ENCODE data around the gene NSDHL.
A peak's percentile ranks its signal among the peaks of the same experiment; 100 is the strongest.
"Not testable (repeated sequence)": the region's sequence is repeated elsewhere in the genome, so short reads cannot be mapped to it uniquely, and the experiment has no call there.

Gene NSDHL

DNA sequence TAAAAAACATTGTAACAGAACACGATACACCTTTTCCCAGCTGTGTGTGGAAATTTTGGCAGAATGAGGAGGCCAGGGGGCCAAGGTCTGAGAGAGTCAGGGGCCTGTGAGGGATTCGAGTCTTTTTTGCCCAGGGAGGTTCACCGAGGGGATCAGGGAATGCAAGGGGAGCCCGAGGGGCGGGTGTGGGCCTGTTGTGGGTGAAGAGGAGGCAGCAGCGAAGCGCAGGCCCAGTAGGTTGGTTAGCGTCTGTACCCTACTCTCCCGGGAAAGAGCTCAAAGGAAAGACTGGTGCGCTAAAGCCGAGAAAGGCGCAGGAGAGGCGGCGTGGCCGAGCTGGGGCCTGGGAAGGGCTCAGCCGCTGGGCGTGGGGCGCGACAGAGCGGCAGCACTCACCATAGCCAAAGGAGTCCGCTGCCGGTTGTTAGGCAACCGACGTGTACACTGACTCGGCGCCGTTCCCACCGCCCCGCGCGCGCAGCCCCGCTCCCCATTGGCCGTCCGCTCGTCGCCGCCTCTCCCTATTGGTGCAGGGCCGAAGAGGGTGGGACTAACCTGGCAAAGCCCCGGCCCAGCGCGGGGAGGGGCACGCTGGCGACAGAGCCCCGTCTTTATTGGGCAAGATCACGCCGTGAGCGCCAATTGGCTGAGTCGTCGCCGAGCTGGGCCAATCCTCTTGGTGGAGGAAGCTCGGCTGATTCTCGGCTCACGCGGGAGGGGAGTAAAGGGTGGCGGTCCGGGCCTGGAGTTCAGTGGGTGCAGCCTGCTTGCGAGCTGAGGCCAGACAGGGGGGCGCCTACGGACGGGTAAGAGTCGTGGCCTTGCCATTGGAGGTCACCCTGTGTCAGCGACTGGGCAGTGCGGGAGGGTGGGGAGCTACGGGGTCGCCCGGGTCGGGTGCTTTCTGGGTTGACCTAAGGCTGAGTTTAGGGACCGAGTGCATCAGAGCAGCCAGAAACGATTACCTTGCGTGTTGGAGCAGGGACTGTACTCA is at the start of gene NSDHL, which contains the start of gene CETN2:
Gene NSDHL (plus strand): TSS at position 752 of the 994 bp plus-strand sequence. CDS start 15,262 bp downstream, outside the sequence.
Gene CETN2 (minus strand): TSS at position 446 of the 994 bp plus-strand sequence. CDS start 47 bp downstream, at position 399.
- peak; percentile 87 for DNase-seq (ENCODE audit: low read depth)

DNA sequence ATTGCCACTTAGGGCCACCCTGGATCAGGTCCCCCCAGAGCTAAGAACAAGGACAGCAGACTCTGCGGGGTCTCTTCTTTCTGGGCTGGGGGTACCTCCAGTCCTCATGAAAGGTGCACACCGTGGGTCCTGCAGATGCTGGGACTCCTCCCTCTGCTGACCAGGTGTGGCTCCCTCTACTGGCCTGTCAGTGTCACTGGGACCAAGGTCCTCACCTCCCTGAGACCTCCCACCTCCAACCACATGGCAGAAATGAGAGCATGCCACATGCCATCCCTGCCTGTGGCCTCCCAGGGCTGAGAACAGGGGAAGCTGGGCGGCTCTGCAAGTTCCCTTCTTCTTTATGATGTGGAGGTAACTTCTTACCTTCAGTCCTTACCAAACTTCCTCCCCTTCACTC is 43.8 kb upstream of the NSDHL start:
- not testable (repeated sequence) for DNase-seq (ENCODE audit: low read depth)

GRCh38 chrX:152798945-152799344 is 31.9 kb upstream of the NSDHL start:
- no peak for DNase-seq (ENCODE audit: low read depth)

GRCh38 chrX:152806035-152806434 is 24.8 kb upstream of the NSDHL start:
- no peak for DNase-seq (ENCODE audit: low read depth)

- DNase-seq (ENCODE audit: low read depth): no peak
These were observed 20.5 kb upstream of the NSDHL start for GRCh38 chrX:152810403-152810802.

DNA sequence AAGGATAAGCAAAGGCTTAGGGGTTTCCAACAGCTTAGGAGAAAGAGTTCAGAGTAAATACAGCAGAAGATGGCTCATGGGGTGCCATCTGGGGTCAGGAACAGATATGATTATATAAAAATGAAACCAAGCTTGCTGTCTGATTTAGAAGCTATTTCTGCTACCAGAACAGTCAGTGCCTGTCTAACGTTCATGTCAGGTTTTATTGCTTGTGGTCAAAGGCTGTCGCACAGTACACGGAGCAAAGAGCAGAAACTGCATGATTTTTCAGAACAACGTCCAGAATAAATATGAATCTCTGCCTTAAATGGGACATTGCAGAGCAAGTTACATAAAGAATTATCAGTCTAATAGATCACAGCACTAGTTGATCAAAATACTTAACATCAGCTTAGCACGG is 17.7 kb upstream of the NSDHL start:
- DNase-seq (ENCODE audit: low read depth): no peak

DNA sequence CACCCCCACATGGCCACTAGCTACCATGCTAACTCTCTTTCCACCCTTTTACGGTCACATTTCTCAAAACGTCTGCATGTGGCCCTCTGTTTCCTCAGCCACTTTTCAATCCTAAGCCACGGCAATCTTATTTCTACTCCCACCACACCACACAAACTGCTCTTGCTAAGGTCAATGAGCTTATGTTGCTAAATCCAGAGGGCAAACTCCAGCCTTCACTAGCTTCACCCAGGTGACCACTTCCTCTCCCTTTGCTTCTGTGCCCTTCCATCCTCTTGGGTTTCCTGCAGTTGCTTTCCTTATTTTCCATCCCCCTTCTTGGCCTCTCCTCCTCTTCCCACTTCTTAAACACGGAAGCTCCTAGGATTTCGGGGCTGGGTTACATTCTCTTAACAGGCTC is 16.8 kb upstream of the NSDHL start:
- DNase-seq (ENCODE audit: low read depth): no peak

- DNase-seq (ENCODE audit: low read depth): no peak
These were observed 13.6 kb upstream of the NSDHL start for GRCh38 chrX:152817078-152817764.

GRCh38 chrX:152818356-152818755 is 12.5 kb upstream of the NSDHL start:
- DNase-seq (ENCODE audit: low read depth): no peak

GRCh38 chrX:152819266-152819665 is 11.6 kb upstream of the NSDHL start:
- no peak for DNase-seq (ENCODE audit: low read depth)

- DNase-seq (ENCODE audit: low read depth): no peak
These were observed 11.1 kb upstream of the NSDHL start for GRCh38 chrX:152819732-152820131.

DNA sequence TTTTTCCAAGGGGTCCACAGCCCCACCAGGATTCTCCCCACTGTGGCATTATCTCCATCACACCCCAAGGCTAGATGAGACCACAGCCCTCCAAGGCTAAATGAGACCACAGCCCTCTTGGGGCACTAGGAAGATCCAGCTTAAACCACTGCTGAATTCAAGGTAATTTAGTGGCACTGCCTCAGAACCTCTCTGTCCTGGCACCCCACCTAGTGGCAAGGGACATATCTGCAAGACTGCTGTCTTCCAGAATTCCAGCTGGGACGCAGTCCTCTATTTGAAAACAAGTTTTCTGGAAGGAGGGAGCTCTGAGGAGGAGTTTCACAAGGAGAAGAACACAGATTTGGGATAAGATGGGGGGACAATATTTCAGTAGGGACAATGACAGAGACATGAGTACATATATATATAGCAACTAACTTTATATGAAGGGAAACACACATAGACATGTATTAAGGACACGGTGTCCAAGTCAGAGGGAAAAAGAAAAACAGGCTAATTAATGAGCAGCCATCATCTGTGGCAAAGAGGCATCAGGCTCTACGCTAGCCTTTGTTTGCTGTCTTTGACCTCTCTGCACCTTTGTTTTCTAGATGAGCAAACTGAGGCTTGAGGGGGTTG is 9.6 kb upstream of the NSDHL start:
- no peak for DNase-seq (ENCODE audit: low read depth)

DNA sequence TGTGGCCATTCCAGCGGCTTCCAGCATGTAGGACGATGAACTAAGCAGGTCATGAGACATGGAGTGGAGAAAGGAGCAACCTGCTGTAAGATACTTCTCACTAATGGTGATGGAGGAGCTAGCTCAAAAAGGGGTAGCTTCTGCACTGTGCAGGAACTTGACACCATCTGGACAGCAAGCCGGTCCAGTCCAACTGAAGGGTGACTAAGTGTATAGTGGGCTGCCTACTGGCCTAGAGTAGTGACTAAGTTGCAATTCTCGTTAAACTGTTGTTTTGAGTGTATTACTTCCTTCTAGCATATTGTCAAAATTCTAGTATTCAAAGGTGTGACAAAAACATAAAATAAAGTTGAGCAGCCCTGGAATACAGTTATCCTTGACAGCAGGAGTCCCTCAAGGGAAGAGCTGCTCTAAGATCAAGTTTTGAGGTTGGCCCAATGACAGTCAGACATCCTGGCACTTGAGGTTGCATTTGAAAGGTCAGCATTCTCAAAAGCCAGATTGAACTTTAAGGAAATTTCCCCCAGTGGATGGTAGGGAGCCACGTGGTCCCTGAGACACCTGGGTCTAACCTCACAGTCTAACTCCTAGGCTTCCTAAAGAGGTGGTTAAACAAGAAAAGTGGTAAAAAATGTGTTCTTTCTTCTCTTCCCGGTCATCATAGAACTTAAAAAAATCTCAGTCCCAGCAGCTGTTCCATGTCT is 8.3 kb upstream of the NSDHL start:
- no peak for DNase-seq (ENCODE audit: low read depth)

GRCh38 chrX:152823657-152824056 is 7.2 kb upstream of the NSDHL start:
- no peak for DNase-seq (ENCODE audit: low read depth)

DNA sequence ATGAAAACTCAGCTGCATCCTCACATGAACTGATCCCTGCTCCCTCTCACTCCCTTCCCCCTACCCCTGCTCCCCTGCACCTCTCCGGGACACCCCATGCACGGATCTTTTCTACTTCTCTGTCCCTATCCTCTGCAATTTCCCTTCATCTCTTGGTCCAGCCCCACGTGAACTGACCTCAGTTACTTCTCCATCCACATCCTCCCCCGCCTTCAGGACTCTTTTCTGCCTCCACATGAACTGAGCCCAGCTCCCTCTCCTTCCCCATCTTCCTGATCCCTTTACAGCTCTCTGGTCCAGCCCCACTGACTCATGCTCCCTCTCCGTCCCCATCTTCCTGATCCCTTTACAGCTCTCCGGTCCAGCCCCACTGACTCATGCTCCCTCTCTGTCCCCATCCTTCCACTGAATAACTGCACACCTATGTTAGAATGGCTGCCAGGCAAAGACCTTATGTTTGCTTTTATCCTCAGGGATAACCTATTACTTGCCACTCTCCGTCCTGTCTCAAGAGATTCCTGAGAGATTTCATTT is 6.0 kb upstream of the NSDHL start:
- DNase-seq (ENCODE audit: low read depth): no peak

- no peak for DNase-seq (ENCODE audit: low read depth)
These were observed 528 bp downstream of the NSDHL start for GRCh38 chrX:152831391-152831790.

GRCh38 chrX:152832520-152832919 is 1.7 kb downstream of the NSDHL start:
- DNase-seq (ENCODE audit: low read depth): no peak

DNA sequence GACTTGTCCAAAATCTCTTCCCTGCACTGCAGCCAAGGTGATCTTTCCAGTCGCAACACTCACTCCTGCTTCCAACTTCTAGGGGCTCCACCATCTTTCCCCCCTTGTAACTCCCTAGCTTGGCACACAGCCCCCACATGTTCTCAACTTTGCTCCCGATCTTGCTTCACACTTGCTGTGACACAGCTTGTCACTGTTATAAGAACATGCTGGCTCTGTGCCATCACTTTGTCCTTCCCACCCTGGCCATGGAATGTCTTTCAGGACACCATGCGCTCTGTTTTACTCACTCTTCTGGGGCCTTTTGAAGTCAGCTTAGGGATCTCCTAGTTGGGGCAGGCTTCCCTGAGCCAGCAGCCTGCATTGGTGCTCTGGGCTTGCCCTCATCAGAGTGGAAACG is 2.5 kb downstream of the NSDHL start:
- DNase-seq (ENCODE audit: low read depth): no peak

DNA sequence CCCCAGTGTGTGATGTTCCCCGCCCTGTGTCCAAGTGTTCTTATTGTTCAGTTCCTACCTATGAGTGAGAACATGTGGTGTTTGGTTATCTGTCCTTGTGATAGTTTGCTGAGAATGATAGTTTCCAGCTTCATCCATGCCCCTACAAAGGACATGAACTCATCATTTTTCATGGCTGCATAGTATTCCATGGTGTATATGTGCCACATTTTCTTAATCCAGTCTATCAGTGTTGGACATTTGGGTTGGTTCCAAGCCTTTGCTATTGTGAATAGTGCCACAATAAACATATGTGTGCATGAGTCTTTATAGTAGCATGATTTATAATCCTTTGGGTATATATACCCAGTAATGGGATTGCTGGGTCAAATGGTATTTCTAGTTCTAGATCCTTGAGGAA is 4.6 kb downstream of the NSDHL start:
- DNase-seq (ENCODE audit: low read depth): not testable (repeated sequence)

DNA sequence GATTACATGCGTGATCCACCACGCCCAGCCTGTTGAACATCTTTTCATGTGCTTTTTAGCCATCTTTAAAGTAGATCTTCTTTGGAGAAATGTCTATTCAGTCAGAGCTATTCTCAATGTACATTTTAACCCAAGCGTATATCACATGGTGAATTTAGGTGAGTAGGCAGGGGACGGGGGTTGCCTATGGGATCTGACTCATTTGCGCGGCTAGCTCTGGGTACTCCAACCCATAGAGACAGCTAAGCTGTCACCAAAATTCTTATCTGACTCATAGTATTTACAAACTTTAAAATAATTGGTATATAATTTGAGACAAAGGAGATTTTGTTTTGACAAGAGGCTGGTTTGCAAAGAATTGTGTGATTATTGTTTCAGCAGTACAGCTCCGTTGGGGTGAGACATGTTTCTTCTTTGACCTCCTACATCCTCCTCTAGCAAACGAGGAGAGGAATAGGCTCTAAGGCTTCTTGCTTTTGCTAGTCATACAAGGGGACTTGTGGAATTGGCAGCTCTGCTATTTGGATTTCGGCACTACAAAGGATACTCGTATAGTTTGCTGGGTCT is 12.0 kb downstream of the NSDHL start:
- no peak for DNase-seq (ENCODE audit: low read depth)

DNA sequence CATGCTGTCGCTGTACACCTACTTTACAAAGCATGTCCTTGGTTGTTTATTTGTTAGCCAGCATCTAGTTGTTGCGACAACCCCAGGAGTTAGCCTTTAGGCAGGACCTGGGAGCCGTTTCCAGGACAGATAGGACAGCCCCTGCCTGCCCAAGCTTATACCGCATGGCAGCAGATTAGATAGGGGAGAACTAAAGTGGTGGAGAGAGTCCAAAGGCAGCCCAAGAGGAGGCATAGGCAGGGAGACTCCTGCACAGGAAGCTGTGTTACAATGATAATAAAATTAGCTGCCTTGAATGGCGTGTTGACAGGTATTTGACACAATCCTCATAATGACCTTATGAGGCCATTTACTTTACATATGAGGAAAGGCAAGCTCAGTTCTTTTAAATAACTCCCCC is 13.0 kb downstream of the NSDHL start:
- DNase-seq (ENCODE audit: low read depth): no peak
